GM18520 (cell line): ENCODE measurements around the gene WDR70.
"Not testable (repeated sequence)": the region's sequence is repeated elsewhere in the genome, so short reads cannot be mapped to it uniquely, and the experiment has no call there.

Source experiments
- ATAC-seq: cut with Tn5 transposase; IDR thresholded peaks from one replicate; pipeline ENCODE4 v1.9.1; 2021; ENCODE audit not compliant: unreplicated experiment

The WDR70 gene

GRCh38 chr5:37742111-37742510 is 363.0 kb downstream of the WDR70 start:
- no peak for ATAC-seq

- ATAC-seq, result no peak
Measured at GRCh38 chr5:37751227-37751626, 372.1 kb downstream of the WDR70 start.

DNA sequence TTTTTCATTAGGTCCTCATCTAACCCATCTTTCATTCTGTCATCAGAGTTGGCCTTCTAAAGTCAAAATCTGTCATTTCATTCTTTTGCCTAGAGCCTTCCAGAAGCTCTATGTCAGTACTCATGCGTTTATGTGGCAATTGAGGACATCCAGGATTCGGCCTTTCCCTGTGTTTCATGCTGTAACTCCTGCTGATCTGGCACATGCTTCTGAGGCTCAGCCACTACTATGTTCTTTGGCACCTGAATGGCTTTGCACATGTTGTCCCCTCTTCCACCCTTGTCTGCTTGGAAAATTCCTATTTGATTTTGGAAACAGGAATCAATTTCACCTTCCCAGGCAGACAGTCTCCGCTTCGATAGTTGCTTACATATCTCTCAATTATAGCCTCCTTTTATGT is 375.9 kb downstream of the WDR70 start:
- ATAC-seq, result no peak

DNA sequence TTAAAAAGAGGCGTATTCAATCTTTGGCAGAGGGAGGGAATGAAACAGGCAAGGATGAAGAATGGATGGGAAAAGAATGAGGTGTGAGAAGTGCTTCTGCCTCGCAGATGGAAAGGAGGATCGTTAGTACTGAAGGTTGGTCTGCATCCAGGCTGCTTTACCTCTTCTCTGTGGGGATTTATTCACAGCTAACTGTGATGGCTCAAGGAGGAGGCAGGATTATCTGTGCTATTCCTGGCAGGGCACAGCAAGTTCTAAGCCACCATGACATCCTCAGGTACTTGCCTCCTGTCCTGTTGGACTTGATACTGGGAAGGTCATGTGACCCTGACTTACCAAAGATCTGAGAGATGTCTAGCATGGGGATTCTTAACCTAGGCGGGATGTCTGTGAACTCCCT is 376.5 kb downstream of the WDR70 start:
- ATAC-seq, result no peak

DNA sequence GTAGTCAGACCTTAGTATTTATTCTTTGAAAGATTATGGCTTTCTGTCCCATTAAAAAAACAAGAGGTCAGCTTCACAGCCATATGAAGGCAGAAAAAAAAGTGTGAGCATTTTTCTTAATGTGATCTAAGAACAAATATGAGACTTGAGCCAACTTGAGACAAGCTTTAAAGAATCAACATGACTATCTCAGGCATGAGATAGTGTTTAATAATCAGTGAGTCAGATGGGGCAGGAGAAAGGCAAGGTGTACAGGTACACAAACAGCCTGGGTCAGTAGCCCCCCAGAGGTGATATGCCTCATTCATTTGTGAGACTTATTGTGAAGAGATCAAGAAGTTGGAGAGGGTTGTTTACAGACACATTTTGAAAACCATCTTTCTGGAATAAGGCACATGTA is 377.1 kb downstream of the WDR70 start:
- ATAC-seq, result no peak

GRCh38 chr5:37757980-37758582 is 379.0 kb downstream of the WDR70 start:
- ATAC-seq, result no peak

DNA sequence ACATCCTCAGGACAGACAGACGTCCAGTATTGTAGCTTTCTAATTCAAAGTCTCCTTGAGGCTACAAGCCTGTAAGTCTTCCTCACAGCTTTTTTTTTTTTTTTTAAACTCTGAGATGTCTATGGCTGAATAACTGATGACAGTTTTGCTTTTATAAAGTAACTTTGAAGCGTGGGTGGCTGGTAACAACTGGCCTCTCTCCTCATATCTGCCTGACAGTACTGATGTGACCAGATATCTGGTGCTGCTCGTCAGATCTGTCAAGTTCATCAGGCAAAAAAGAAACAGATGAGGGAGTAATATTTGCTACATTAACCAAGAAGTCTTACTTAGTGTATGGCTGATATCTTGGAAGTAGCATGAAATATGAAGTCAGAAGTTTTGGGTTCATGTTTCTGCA is 388.1 kb downstream of the WDR70 start:
- ATAC-seq, result no peak

GRCh38 chr5:37767961-37768360 is 388.8 kb downstream of the WDR70 start:
- ATAC-seq, result no peak

DNA sequence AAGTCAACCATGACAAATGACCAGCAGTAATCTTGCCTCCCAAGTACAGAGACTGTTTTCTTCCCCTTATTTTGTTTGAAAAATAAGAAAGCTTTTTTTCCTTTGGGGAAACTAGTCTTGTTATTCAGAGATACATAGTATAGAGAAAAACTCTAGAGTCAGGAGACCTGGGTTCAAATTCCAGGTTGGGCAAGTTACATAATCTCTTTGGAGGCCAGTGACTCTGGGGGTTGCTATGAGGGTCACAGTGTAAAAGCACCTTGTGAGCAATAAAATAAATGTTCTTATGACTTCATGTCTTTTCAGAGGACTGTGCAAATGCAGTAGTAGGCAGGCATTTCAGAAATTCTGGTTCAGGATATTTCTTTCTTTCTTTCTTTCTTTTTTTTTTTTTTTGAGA is 389.3 kb downstream of the WDR70 start:
- ATAC-seq, result no peak

DNA sequence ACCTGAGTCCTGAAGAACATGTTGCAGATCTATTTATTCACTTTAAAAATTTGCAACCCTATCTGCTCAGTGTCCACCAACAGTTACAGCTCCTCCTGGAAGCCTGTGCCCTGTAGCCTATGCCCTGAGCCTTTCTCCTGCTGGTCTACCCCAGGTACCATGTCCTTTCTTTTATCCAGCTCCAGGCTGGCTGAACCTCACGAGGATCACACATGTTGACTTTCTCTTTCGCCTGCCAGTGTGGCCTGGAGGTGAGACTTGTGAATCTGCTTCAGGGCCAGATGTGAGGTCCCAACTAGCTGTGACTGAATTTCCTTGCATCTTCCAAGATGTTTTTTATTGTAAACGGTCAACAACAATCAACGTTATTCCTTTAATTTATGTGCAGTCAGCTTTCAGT is 390.0 kb downstream of the WDR70 start:
- ATAC-seq, result no peak

DNA sequence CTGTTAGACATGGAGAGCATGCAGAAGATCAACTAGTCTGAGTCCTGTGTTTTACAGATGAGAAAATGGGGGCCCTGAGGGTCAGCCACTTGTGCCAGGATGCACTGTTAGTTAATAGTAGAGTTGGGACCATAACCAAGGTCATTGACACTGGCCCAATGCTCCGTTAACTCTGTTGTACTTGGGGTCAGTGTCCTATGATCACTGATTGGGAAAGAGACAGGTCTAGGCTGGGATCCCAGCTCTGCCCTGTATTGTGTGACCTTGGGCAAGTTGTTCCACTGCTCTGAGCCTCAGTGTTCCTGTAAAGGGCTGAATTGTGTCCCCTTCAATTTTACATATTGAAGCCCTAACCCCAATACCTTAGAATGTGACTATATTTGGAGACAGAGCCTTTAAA is 390.7 kb downstream of the WDR70 start:
- no peak for ATAC-seq

DNA sequence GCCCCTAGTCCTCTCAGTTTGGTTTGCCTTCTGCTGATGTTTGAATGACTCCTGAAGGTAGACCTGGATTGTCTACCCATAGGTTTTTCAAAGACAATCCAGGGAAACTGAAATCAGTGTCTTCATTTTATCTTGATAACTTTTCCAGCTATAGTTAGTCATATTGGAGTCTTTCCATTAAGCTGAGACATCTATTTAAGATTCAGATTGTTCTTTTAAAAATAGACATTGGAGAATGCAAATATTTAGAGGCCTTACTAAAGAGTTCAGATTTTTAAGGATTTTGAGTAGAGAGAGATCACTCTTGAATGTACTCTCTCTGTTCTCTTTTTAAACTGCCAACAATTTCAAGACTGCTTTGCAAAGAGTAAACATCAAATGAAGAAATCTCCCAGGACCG is 391.7 kb downstream of the WDR70 start:
- no peak for ATAC-seq

GRCh38 chr5:37771203-37771611 is 392.1 kb downstream of the WDR70 start:
- no peak for ATAC-seq

GRCh38 chr5:37771731-37772130 is 392.6 kb downstream of the WDR70 start:
- ATAC-seq, result no peak

DNA sequence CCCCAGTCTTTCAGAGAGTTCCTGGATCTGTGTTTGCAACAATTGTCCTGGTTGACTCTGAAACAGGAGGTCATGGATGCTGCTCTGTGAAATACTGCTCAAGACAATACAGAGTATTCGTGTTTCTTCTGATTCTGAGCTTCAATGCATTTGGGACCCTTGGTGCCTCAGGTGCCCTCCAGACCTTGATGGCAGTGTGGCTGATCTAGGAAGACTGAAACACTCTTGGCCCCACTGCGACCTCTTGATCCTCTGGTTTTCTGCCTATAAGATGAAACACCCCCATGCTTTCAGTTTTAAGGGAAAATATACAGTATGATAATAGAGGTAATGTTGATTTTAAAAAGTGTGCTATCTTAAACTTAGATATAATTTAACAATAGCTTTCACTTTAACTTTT is 393.1 kb downstream of the WDR70 start:
- no peak for ATAC-seq

GRCh38 chr5:37773809-37774208 is 394.7 kb downstream of the WDR70 start:
- no peak for ATAC-seq

DNA sequence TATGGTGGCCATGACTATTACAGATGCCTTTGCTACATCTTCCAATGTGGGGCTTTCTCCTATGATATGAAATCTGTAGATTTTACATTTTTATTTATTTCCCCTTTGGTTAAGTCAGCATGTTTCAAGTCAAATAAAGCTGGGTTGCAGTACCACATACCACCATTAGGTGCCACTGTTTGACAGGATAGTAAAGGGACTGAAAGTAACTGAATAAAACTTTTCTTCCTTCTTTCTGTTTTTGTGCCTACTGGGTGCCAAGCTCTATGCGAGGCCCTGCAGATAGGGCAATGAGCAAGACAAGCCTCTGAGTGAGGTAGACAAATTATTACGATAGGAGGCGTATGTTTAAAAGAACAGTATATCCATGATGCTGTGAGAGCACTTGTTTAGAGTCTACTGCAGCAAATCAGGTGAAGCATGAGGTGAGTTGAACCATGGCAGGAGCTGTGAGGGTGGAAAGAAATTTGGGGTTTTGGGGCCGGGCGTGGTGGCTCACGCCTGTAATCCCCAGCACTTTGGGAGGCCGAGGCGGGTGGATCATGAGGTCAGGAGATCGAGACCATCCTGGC is 395.9 kb downstream of the WDR70 start:
- ATAC-seq, result no peak

GRCh38 chr5:37776826-37777225 is 397.7 kb downstream of the WDR70 start:
- ATAC-seq, result no peak

DNA sequence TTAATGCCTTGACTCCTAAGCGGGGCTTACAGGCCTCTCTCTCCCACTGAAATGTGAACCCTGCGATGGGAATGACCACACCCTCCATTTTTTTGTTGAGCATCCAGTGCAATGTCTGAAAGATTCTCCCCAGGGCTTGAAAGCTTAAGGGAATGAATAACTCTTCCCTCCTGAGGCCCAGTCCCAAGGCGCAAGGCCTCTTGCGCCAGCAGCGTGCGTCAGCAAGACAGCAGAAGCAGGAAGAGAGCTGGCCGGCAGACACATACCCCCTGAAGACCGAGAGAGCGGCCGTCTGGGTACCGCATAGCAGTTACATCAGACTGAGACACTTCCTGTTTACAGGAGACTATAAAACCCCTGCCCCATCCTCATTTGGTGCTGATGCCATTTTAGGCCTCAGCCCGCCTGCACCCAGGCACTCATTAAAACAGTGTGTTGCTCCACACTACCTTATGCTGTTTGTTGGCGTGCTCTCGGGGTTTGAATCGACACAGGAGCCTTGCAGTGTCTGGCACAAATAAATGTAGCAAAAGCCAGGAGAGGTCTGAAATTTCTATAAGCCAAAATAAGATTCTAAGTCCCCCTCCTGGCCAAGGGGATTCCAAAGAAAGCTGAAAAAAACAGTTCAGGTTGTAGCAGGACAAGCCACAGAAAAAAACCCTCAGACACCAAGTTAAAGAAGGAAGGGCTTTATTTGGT is 398.5 kb downstream of the WDR70 start:
- no peak for ATAC-seq

DNA sequence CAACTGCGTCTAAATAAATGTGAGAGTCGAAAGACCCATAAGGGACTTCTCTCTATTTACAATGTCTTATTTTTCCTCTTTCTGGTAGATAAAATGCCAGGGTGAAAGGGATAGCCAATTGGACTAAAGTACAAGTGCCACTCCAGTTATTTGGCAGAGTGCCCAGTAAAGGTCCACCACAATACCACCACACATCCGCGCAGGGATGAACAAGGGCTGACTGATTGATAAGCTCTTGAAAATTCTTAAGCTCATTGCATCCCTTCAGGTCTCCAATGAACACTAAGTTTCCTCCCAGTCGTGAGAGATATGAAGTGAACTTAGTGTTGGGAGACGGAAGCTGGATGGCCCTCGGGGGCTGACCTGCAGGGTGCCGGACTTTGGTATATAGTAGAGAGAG is 402.3 kb downstream of the WDR70 start:
- ATAC-seq, result not testable (repeated sequence)

DNA sequence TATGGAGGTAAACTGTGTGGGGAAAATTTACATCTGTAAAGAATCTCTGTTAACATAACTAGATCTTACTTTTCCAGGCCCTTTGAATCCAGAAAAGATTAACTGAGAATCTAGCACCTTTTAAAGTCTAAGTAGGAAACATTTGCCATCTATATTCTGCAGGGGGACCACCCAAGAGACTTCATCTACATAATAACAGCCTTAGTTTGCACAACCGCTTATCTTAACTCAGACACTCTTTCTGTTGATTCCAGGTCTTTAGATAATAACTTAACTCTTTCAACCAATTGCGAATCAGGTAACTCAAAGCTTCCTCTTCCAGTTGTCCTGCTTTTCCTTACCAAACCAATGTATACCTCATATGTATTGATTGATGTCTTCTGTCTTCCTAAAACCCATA is 407.3 kb downstream of the WDR70 start:
- ATAC-seq, result no peak

- no peak for ATAC-seq
Measured at GRCh38 chr5:37786862-37787519, 407.9 kb downstream of the WDR70 start.
